IMR-90 (cell line): ENCODE data around the gene SUPT3H. TPM values are rescaled to one million over a fixed set of nuclear protein-coding genes. Genes with fewer than 3 reads are reported as not detected.
A peak's percentile ranks its signal among the peaks of the same experiment; 100 is the strongest.
"Not testable (repeated sequence)": the region's sequence is repeated elsewhere in the genome, so short reads cannot be mapped to it uniquely, and the experiment has no call there.

Source experiments
- ATAC-seq: fragments of 200-7000 bp; cut with Tn5 transposase; 2 replicates; pipeline ENCODE4 v1.9.1; 2020; ENCODE audit warnings: low read depth, mild to moderate bottlenecking, moderate library complexity
- BruUV-seq: library from RNA; stranded (reverse); fragments of 400-500 nt; replicated peaks from 2 replicates; lab custom pipeline; 2021; lab: Mats Ljungman, UMichigan
- CTCF ChIA-PET: fragments of 300-600 bp; formaldehyde crosslinking; extraction: SDS; loops from one replicate; lab custom pipeline; 2021; ENCODE audit warnings: antibody characterized with exemption; lab: Yijun Ruan, JAX
- POLR2A ChIA-PET: fragments of 300-600 bp; sonication (Branson Sonifier 250); formaldehyde crosslinking; loops from one replicate; lab custom pipeline; 2022; ENCODE audit warnings: antibody characterized with exemption; ENCODE audit not compliant: unreplicated experiment; lab: Charles Lee
- DNase-seq: peaks from one replicate; pipeline ENCODE4 v3.0.0; 2013
- H2AFZ ChIP-seq: replicated peaks from 2 replicates; pipeline ENCODE3; 2013; ENCODE audit warnings: low read length, mild to moderate bottlenecking; ENCODE audit not compliant: poor library complexity
- H2AK5ac ChIP-seq: 2 replicates; pipeline ENCODE4 v1.6.1; 2013; ENCODE audit warnings: low read depth, low read length, inconsistent platforms
- H2AK9ac ChIP-seq: replicated peaks from 2 replicates; pipeline ENCODE3; 2013; ENCODE audit warnings: mild to moderate bottlenecking, low read depth, low read length, moderate library complexity; ENCODE audit not compliant: poor library complexity
- H2BK120ac ChIP-seq: 2 replicates; pipeline ENCODE4 v1.6.1; 2013; ENCODE audit warnings: low read depth, low read length, inconsistent platforms
- H2BK15ac ChIP-seq: 3 replicates; pipeline ENCODE4 v1.6.1; 2013; ENCODE audit warnings: low read depth, low read length, inconsistent platforms
- H2BK20ac ChIP-seq: 2 replicates; pipeline ENCODE4 v1.6.1; 2013; ENCODE audit warnings: low read depth, mild to moderate bottlenecking, inconsistent platforms, low read length, moderate library complexity
- H2BK5ac ChIP-seq: 2 replicates; pipeline ENCODE4 v1.6.1; 2013; ENCODE audit warnings: mild to moderate bottlenecking, low read depth, low read length, inconsistent platforms; ENCODE audit not compliant: poor library complexity, severe bottlenecking
- H3K14ac ChIP-seq: replicated peaks from 2 replicates; pipeline ENCODE4 v1.6.1; 2013; ENCODE audit warnings: low read depth, low read length, inconsistent platforms
- H3K18ac ChIP-seq: 2 replicates; pipeline ENCODE4 v1.6.1; 2013; ENCODE audit warnings: low read depth, low read length, control low read depth
- H3K23ac ChIP-seq: 2 replicates; pipeline ENCODE4 v1.6.1; 2013; ENCODE audit warnings: low read depth, low read length, inconsistent platforms
- H3K27ac ChIP-seq: 2 replicates; pipeline ENCODE4 v1.5.1; 2013; ENCODE audit warnings: mild to moderate bottlenecking, control low read depth, low read length; ENCODE audit not compliant: insufficient read depth
- H3K27me3 ChIP-seq: 2 replicates; pipeline ENCODE4 v1.6.1; 2013; ENCODE audit warnings: low read length; ENCODE audit not compliant: control insufficient read depth, insufficient read depth
- H3K36me3 ChIP-seq: 2 replicates; pipeline ENCODE4 v1.6.1; 2013; ENCODE audit warnings: low read length, mixed read lengths; ENCODE audit not compliant: control insufficient read depth, insufficient read depth
- H3K4ac ChIP-seq: 2 replicates; pipeline ENCODE4 v1.6.1; 2013; ENCODE audit warnings: low read depth, low read length, inconsistent platforms
- H3K4me1 ChIP-seq: 2 replicates; pipeline ENCODE4 v1.6.1; 2013; ENCODE audit warnings: low read length, mixed read lengths; ENCODE audit not compliant: control insufficient read depth, insufficient read depth
- H3K4me2 ChIP-seq: 2 replicates; pipeline ENCODE4 v1.6.1; 2013; ENCODE audit warnings: low read depth, mild to moderate bottlenecking, control low read depth, low read length, moderate library complexity
- H3K4me3 ChIP-seq: 2 replicates; pipeline ENCODE4 v1.5.1; 2013; ENCODE audit warnings: low read depth, mild to moderate bottlenecking, control low read depth, low read length, moderate library complexity; ENCODE audit not compliant: insufficient read depth
- H3K56ac ChIP-seq: 2 replicates; pipeline ENCODE4 v1.6.1; 2013; ENCODE audit warnings: low read length, inconsistent platforms; ENCODE audit not compliant: insufficient read depth; ENCODE audit errors: extremely low read depth
- H3K79me1 ChIP-seq, 2 experiments: 2 replicates each; pipeline ENCODE4 v1.6.1; 2013; ENCODE audit warnings: low read length in 2 of 2, inconsistent platforms in 1 of 2, low read depth in 1 of 2
- H3K9ac ChIP-seq: 2 replicates; pipeline ENCODE4 v1.6.1; 2013; ENCODE audit warnings: low read depth, low read length, control low read depth
- H3K9me1 ChIP-seq: 2 replicates; pipeline ENCODE4 v1.6.1; 2013; ENCODE audit warnings: low read length, inconsistent platforms; ENCODE audit not compliant: insufficient read depth
- H3K9me3 ChIP-seq: 2 replicates; pipeline ENCODE4 v1.6.1; 2013; ENCODE audit warnings: low read length; ENCODE audit not compliant: control insufficient read depth, insufficient read depth
- H4K20me1 ChIP-seq: 2 replicates; pipeline ENCODE4 v1.6.1; 2013; ENCODE audit warnings: low read length, inconsistent platforms; ENCODE audit not compliant: insufficient read depth
- H4K5ac ChIP-seq: 2 replicates; pipeline ENCODE4 v1.6.1; 2013; ENCODE audit warnings: mild to moderate bottlenecking, low read depth, low read length, control low read depth
- H4K8ac ChIP-seq, 2 experiments: 2 replicates each; pipeline ENCODE4 v1.6.1; 2013; ENCODE audit warnings: low read depth in 2 of 2, low read length in 2 of 2, control low read depth in 1 of 2, inconsistent platforms in 1 of 2
- H4K91ac ChIP-seq: 2 replicates; pipeline ENCODE4 v1.6.1; 2013; ENCODE audit warnings: low read depth, low read length, inconsistent platforms; ENCODE audit not compliant: insufficient read depth
- CEBPB ChIP-seq: IDR thresholded peaks from 2 replicates; pipeline ENCODE4 v1.6.1; 2012; ENCODE audit warnings: low read depth, low read length, improper control_type of control experiment
- CHD1 ChIP-seq: IDR thresholded peaks from 2 replicates; pipeline ENCODE4 v1.6.1; 2012; ENCODE audit warnings: low read depth, low read length, improper control_type of control experiment
- USF2 ChIP-seq: fragments of 150-350 bp; IDR thresholded peaks from 2 replicates; pipeline ENCODE4 v1.6.1; 2017; ENCODE audit warnings: mild to moderate bottlenecking, antibody characterized with exemption, low read length, low read depth
- WGBS, 2 experiments: methylation state at CpG; one replicate each; pipeline versions ENCODE4 v1.1.5 to v1.1.7; 2013; ENCODE audit warnings: missing lambda C conversion rate in 2 of 2; ENCODE audit not compliant: insufficient read length in 1 of 2; ENCODE audit errors: extremely low coverage in 2 of 2; 5-methylcytosine and 5-hydroxymethylcytosine counted together
- dilution Hi-C: fragments of 300-500 bp; cut with HindIII; formaldehyde crosslinking; loops from one replicate; pipeline ENCODE4 v1.14.3; 2018; ENCODE audit warnings: low sequenced_read_pairs; ENCODE audit not compliant: unreplicated experiment
- in situ Hi-C: fragments of 300-500 bp; cut with MboI; formaldehyde crosslinking; loops from 3 replicates; pipeline ENCODE4 v1.14.3; 2019; ENCODE audit warnings: low sequenced_read_pairs, inconsistent platforms, mixed read lengths
- intact Hi-C: fragments of 100-400 bp; cut with micrococcal nuclease; formaldehyde crosslinking; loops from 2 replicates; pipeline ENCODE4 v1.10.0; 2022
- polyA plus RNA-seq, 3 experiments: library from polyadenylated mRNA; depleted of rRNA; stranded (reverse); fragments of >200 nt; gene quantifications; 2 replicates each; pipeline ENCODE4 v1.2.3, GENCODE V29; 2012; ENCODE audit warnings: low replicate concordance in 1 of 3
- total RNA-seq: library from RNA; depleted of rRNA; stranded (reverse); fragments of >200 nt; gene quantifications from 2 replicates; pipeline ENCODE4 v1.2.3, GENCODE V29; 2012

SUPT3H gene
- total and polyA plus RNA-seq, 2 of the 4 experiments (the other 2 are of a cell fraction) = 4.5 to 5.0 TPM

- no peak overlapping the region for H2AFZ ChIP-seq
- H2BK15ac ChIP-seq = no peak overlapping the region
- no peaks in the 10 kb centered on the region; a peak in 1 of 4 replicates for H3K79me1 ChIP-seq
- H3K9ac ChIP-seq = no peak overlapping the region
- H4K8ac ChIP-seq = no peak overlapping the region
- H3K27ac ChIP-seq = no peak overlapping the region
- no peak overlapping the region for H2BK20ac ChIP-seq
- H3K56ac ChIP-seq = no peak overlapping the region
- H4K91ac ChIP-seq = no peak overlapping the region
- in situ Hi-C loops = no loop called here
- H3K4ac ChIP-seq = no peak overlapping the region
- H4K20me1 ChIP-seq = no peaks in the 10 kb centered on the region
- intact Hi-C loops = no loop called here
- no peak overlapping the region for H2AK9ac ChIP-seq
- no peak overlapping the region for H3K4me2 ChIP-seq
- no peaks in the 10 kb centered on the region for H3K9me1 ChIP-seq
- POLR2A ChIA-PET = no interaction called here
- DNase-seq (no peak), ATAC-seq (no peak)
- H4K5ac ChIP-seq = no peak overlapping the region
- H2BK5ac ChIP-seq = no peak overlapping the region
- H3K4me3 ChIP-seq = no peak overlapping the region
- no peaks in the 10 kb centered on the region for H3K9me3 ChIP-seq
- H2BK120ac ChIP-seq = no peak overlapping the region
- dilution Hi-C loops = no loop called here
- H2AK5ac ChIP-seq = no peak overlapping the region
- no peaks in the 10 kb centered on the region for H3K36me3 ChIP-seq
- no CpG with 5 or more reads among the region's 4 CpGs for WGBS, 2 experiments
- no TSS peak for BruUV-seq
- H3K23ac ChIP-seq = no peak overlapping the region
- H3K4me1 ChIP-seq = no peaks in the 10 kb centered on the region
- H3K27me3 ChIP-seq = no peaks in the 10 kb centered on the region
- CTCF ChIA-PET = no interaction called here
- no peak for TF ChIP-seq CHD1
- TF ChIP-seq CEBPB = peak; percentile 43; the same call in 1 of the 2 replicates
- no peak for TF ChIP-seq USF2
- no peak overlapping the region for H3K18ac ChIP-seq
- H3K14ac ChIP-seq = no peak overlapping the region
Measured at GRCh38 chr6:45184040-45184439, 193.7 kb downstream of the SUPT3H start.

GRCh38 chr6:45176373-45176772 is 201.4 kb downstream of the SUPT3H start:
- POLR2A ChIA-PET, H2BK20ac ChIP-seq, H2BK15ac ChIP-seq, H4K5ac ChIP-seq, intact Hi-C loops, H2BK5ac ChIP-seq, H3K14ac ChIP-seq, dilution Hi-C loops, H3K79me1 ChIP-seq, H3K9ac ChIP-seq, H3K4me2 ChIP-seq, H3K56ac ChIP-seq, in situ Hi-C loops, H3K36me3 ChIP-seq, H3K4me1 ChIP-seq, H3K9me1 ChIP-seq, H2AK9ac ChIP-seq, H3K18ac ChIP-seq, BruUV-seq, DNase-seq, H3K4ac ChIP-seq, H3K27ac ChIP-seq, H3K9me3 ChIP-seq, H4K8ac ChIP-seq, H2AFZ ChIP-seq, H2AK5ac ChIP-seq, H3K27me3 ChIP-seq, H3K23ac ChIP-seq, H4K91ac ChIP-seq, H3K4me3 ChIP-seq, CTCF ChIA-PET, H4K20me1 ChIP-seq, H2BK120ac ChIP-seq, ATAC-seq: not testable (repeated sequence)
- WGBS, 2 experiments = no CpG with 5 or more reads among the region's 9 CpGs
